Activated CD8-positive, alpha-beta T cell treated with anti-CD3 and anti-CD28 coated beads, Interleukin-2, amount 10 ng/mL, durations not matched to agents 7 days and 5 days (primary cell): ENCODE results near the gene PLCH1. TPM values are rescaled to one million over a fixed set of nuclear protein-coding genes. Genes with fewer than 3 reads are reported as not detected.

Source experiments
- ATAC-seq: fragments of 150-1000 bp; cut with Tn5 transposase; one replicate; pipeline ENCODE4 v1.10.0; 2021; ENCODE audit warnings: moderate library complexity
- CTCF ChIA-PET: fragments of 350-600 bp; sonication (Branson Sonifier 250); formaldehyde crosslinking; loops from one replicate; lab custom pipeline; 2021; ENCODE audit warnings: antibody characterized with exemption; lab: Charles Lee
- POLR2A ChIA-PET: fragments of 350-600 bp; sonication (Branson Sonifier 250); formaldehyde crosslinking; loops from one replicate; lab custom pipeline; 2021; ENCODE audit warnings: antibody characterized with exemption; lab: Charles Lee
- DNase-seq: peaks from one replicate; pipeline ENCODE4 v3.0.0-alpha.2; 2020
- H3K27ac Mint-ChIP-seq: one replicate; pipeline ENCODE4 v1.8.0; 2021; ENCODE audit warnings: mild to moderate bottlenecking, mixed read lengths
- H3K27me3 Mint-ChIP-seq: one replicate; pipeline ENCODE4 v1.8.0; 2021; ENCODE audit warnings: low read depth, mixed read lengths
- H3K36me3 Mint-ChIP-seq: one replicate; pipeline ENCODE4 v1.8.0; 2021; ENCODE audit warnings: low read depth, mixed read lengths
- H3K4me1 Mint-ChIP-seq: one replicate; pipeline ENCODE4 v1.8.0; 2021; ENCODE audit warnings: low read depth, mixed read lengths
- H3K4me3 Mint-ChIP-seq: one replicate; pipeline ENCODE4 v1.8.0; 2021; ENCODE audit warnings: mild to moderate bottlenecking, mixed read lengths
- H3K9me3 Mint-ChIP-seq: one replicate; pipeline ENCODE4 v1.8.0; 2022; ENCODE audit warnings: mixed read lengths; ENCODE audit not compliant: insufficient read depth
- total RNA-seq, 2 experiments: library from RNA; stranded (reverse); gene quantifications; one replicate each; pipeline ENCODE4 v1.2.3, GENCODE V29; 2021

The PLCH1 gene
- total RNA-seq, 2 experiments from 2014 or later, result 2.0 to 2.4 TPM

DNA sequence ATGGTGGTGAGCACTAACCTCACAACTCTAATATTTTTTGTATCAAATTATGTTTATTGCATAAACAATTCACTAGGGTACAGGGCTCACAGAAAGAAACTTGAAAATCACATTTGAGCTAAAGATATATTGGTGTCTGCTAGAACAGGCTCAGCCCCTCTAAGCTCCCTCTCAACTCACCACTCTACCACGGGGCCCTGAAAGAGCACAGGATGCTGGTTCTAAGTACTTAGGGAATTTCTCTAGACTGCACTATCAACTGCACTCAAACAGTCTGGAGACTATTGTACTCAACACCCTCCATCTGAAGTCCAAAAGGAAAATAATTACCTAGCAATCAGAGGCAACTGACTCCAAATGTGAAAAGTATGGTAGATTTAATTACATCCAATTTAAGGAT is 352.7 kb downstream of the PLCH1 start:
- H3K9me3 Mint-ChIP-seq, result peaks cover 5% of the 10 kb centered on the region
- peaks cover 6% of the 10 kb centered on the region for H3K27me3 Mint-ChIP-seq
- ChIA-PET POLR2A (no interaction called here), CTCF (no interaction called here)
- DNase-seq, result no peak
- H3K27ac Mint-ChIP-seq, result no peak overlapping the region
- no peaks in the 10 kb centered on the region for H3K36me3 Mint-ChIP-seq
- H3K4me1 Mint-ChIP-seq, result no peaks in the 10 kb centered on the region
- no peak for ATAC-seq
- H3K4me3 Mint-ChIP-seq, result no peak overlapping the region

DNA sequence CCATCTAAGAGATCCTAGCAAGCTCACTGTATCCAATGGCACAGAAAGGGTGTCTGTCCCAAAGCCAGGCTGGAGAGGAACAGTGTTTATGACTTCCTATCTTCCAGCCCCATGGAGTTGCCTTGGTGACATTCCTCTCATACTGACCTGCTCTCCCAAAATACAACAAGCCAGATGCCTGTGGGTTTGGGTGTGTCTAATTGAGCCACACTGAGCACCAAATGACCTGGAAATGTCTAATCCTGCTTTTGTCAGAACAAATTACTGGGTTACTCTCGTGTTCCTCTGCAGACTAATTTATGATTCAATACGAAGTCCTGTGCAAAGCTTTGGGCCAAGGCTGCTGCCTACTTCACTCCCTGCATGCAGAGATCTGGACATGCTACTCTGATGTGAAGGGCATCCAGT is 353.3 kb downstream of the PLCH1 start:
- Mint-ChIP-seq H3K4me1 (no peaks in the 10 kb centered on the region), H3K36me3 (no peaks in the 10 kb centered on the region), H3K27me3 (peaks cover 6% of the 10 kb centered on the region), H3K9me3 (peaks cover 4% of the 10 kb centered on the region), H3K4me3 (no peak overlapping the region), H3K27ac (no peak overlapping the region)
- ATAC-seq, result no peak
- ChIA-PET CTCF (no interaction called here), POLR2A (no interaction called here)
- DNase-seq, result no peak

DNA sequence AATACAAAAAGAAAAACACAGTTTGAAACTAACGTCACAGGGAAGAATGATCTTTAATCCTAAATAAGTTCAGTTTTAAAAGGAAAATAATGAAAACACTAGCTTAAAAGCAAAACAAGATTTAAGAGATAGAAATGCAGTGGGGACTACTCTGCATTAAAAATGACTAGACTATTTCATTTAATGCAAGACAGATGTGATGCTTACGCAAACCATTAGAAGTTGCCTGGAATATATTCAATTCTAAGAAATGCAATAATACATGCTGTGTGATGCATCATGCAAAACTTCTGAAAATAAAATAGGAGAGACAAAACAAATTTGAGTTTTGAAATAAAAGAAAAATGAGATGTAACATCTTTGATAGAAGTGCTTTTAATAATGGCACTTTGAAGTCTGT is 353.8 kb downstream of the PLCH1 start:
- Mint-ChIP-seq H3K27me3 (peaks cover 6% of the 10 kb centered on the region), H3K9me3 (no peaks in the 10 kb centered on the region)
- CTCF ChIA-PET, result no interaction called here

DNA sequence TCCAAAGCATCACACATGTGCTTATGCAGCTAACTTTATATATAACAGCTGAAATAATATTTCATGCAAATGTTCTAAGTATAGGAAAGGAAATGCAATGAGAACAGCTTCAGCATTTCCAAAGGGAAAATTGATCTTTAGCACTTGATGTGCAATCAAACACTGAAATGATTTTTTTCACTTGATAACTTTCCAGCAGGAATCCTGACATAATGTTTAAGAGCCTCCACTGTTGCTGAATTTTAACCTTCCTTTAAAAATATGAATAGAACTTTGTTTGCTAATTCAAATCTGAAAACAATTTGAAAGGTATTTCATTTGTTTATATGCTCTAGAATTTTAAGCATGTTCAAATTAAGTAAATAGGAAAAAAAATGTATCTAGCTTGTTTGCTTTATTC is 354.5 kb downstream of the PLCH1 start:
- Mint-ChIP-seq H3K9me3 (no peaks in the 10 kb centered on the region), H3K27me3 (peaks cover 6% of the 10 kb centered on the region), H3K27ac (no peak overlapping the region), H3K4me3 (no peak overlapping the region), H3K36me3 (no peaks in the 10 kb centered on the region), H3K4me1 (no peaks in the 10 kb centered on the region)
- POLR2A ChIA-PET, result no interaction called here
- CTCF ChIA-PET, result interaction anchor here (0.8 kb wide), 1 partner anchor 416 kb away, joined by 3 read pairs; the partner anchor contains the start of gene C3orf33
- DNase-seq (no peak), ATAC-seq (no peak)

More for the DNA sequence above, 353.8 kb downstream of the PLCH1 start:
- H3K36me3 Mint-ChIP-seq, result no peaks in the 10 kb centered on the region
- H3K4me1 Mint-ChIP-seq, result no peaks in the 10 kb centered on the region
- DNase-seq, result no peak
- ATAC-seq, result no peak
- POLR2A ChIA-PET, result no interaction called here
- no peak overlapping the region for H3K4me3 Mint-ChIP-seq
- no peak overlapping the region for H3K27ac Mint-ChIP-seq

DNA sequence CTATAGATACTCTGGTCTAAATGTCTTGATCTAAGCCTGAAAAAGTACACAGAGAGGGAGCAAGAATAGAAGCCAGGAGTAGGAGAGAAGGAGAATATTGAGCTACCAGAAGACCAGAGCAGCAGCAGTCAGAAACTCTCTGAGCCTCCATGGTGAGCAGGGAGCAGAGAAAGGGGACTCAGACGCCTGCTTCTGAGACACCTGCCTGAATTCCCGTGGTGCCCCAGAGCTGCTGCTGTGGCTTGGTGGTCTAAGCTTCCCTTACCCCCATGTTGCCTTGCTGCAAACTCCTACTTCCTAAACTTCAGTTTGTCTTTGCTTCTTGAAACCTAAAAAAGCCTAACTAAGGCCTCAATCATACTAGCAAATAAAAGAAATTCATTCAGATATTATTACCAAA is 356.5 kb downstream of the PLCH1 start:
- Mint-ChIP-seq H3K9me3 (no peaks in the 10 kb centered on the region), H3K36me3 (no peaks in the 10 kb centered on the region), H3K27ac (no peak overlapping the region), H3K4me1 (no peaks in the 10 kb centered on the region), H3K27me3 (peaks cover under 1% of the 10 kb centered on the region), H3K4me3 (no peak overlapping the region)
- DNase-seq (no peak), ATAC-seq (no peak)
- ChIA-PET POLR2A (no interaction called here), CTCF (no interaction called here)

DNA sequence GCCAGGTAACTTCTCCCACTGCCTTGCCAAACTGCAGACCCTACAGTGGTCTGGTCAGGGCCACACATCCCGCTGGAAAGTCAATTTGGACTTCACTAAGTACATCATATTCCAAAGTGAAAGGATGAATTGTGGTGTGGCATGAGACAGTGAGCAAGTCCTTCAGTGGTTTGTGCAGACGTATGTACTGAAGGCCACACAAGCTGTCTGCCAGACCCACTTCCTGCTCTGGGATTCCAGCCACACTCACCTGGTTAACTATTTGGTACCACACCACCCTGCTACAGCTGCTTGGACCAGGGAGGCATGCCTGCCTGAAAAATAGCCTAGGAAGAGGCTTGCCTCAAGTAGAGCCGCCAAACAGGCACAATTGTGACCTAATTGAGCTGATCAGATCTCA is 357.3 kb downstream of the PLCH1 start:
- no peak for DNase-seq
- Mint-ChIP-seq H3K4me1 (no peaks in the 10 kb centered on the region), H3K9me3 (no peaks in the 10 kb centered on the region), H3K27me3 (no peaks in the 10 kb centered on the region), H3K36me3 (no peaks in the 10 kb centered on the region), H3K4me3 (no peak overlapping the region), H3K27ac (no peak overlapping the region)
- no peak for ATAC-seq
- ChIA-PET CTCF (no interaction called here), POLR2A (no interaction called here)

DNA sequence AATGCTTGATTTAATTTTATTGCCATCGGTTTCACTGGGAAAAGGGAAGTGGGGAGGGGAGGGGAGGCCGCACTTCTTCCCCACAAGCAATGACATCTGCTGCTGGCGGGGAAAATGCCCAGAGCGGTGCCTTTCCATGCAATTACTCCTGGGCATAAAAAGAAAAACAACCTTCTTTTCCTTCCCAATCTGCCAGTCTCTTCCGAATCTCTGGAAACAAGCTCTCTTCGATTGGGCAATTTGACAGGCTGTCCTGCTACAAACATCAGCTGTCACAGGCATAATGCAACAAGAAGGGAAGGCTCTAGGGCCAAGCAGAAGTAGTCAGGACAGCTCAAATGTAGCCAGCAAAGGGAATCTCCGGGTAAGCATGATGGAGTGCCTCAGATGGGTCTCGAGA is 358.0 kb downstream of the PLCH1 start:
- Mint-ChIP-seq H3K27ac (no peak overlapping the region), H3K27me3 (no peaks in the 10 kb centered on the region), H3K4me1 (no peaks in the 10 kb centered on the region), H3K9me3 (no peaks in the 10 kb centered on the region), H3K4me3 (no peak overlapping the region), H3K36me3 (no peaks in the 10 kb centered on the region)
- ChIA-PET POLR2A (no interaction called here), CTCF (no interaction called here)
- no peak for DNase-seq
- ATAC-seq, result no peak

DNA sequence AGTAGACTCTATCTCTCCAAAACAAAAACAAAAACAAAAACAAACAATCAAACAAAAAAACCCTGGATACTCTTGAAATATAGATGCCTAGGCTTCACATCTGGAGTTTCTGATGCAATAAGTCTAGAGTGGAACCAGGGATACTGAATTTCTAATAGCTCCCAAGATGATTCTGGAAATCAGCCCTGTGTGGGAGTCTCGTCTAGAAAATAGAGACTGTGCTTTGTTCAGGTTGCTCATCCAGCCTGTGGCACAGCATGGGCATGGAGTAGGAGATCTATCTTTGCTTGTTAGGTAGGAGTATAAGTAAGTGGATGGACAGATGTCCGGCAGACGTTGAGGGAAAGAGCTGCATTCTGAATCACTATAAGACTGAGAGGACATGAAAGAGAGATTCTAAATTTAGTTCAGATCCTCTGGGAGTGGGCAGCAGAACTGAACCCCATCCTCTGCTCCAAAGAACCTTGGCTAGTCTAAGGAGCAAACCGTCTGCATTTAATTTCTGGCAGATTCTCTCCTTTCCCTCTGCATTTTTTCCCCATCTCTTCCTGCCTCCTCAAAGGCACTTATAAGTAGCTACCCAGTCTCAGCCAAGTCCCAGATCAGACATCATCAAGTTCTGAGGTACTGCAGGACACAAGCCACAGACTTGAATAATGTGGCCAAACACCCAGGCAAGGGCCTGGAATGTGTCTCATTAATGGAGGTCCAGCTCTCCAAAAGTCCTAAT is 358.8 kb downstream of the PLCH1 start:
- DNase-seq, result no peak
- CTCF ChIA-PET, result no interaction called here
- H3K4me3 Mint-ChIP-seq, result no peak overlapping the region
- H3K9me3 Mint-ChIP-seq, result no peaks in the 10 kb centered on the region
- no peak for ATAC-seq
- POLR2A ChIA-PET, result interaction anchor here (0.5 kb wide), 1 partner anchor 553 kb away, joined by 3 read pairs; no protein-coding TSS in a partner anchor
- no peaks in the 10 kb centered on the region for H3K4me1 Mint-ChIP-seq
- no peak overlapping the region for H3K27ac Mint-ChIP-seq
- no peaks in the 10 kb centered on the region for H3K36me3 Mint-ChIP-seq
- H3K27me3 Mint-ChIP-seq, result no peaks in the 10 kb centered on the region

DNA sequence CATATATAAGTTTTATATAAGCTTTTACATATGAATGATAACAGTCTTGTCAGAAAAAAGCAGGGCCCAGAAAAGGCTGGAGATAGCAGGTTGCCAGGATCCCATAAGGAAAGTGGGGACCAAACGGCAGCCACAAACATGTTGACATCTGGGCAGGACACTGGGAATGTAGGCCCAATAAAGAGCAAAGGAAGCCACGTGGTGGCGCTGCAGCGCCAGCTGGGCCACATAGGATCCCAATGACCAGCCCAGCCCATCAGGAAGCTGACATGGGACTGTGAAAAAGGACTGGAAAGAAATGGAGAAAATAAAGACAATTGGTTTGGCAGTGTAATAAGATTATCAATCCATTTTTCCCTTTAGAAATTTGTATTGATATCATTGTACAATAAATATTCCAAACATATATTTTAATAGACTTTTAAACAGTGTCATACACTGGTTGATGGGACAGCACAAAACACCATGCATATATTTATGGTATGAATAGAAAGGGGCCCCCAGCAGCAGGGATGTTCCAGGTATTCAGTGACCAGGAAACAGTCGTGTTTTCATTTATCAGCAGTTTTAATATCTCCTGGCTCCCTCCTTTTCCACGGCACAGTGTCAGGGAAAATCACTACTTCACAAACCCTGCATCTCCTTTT is 362.4 kb downstream of the PLCH1 start:
- no peaks in the 10 kb centered on the region for H3K36me3 Mint-ChIP-seq
- POLR2A ChIA-PET, result interaction anchor here (0.6 kb wide), 1 partner anchor 123 kb away, joined by 3 read pairs; no protein-coding TSS in a partner anchor
- DNase-seq (peak; percentile 23), ATAC-seq (no peak)
- no peak overlapping the region for H3K27ac Mint-ChIP-seq
- no peaks in the 10 kb centered on the region for H3K27me3 Mint-ChIP-seq
- no peak overlapping the region for H3K4me3 Mint-ChIP-seq
- H3K9me3 Mint-ChIP-seq, result no peaks in the 10 kb centered on the region
- no peaks in the 10 kb centered on the region for H3K4me1 Mint-ChIP-seq
- CTCF ChIA-PET, result interaction anchor here (1.0 to 2.6 kb wide), 2 partner anchors 318 to 319 kb away, joined by 4 to 8 read pairs; no protein-coding TSS in a partner anchor

DNA sequence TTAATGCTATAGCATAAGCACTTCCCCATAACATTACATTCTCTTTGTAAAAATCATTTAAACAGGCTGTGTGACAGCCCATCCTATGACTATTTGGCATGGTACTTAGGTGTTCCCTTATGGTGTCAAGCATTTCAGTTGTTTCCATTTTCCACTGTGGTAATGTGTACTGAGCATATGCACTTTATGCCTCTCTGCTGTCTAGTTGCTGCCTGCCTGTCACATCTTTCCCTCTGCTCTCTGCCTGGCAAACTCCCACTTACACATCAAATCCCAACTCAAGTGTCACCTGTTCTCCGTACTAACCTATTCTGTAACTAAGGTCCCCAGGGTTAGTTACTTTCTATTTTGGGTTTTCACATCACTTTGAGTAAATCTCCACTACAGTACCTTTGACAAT is 367.0 kb downstream of the PLCH1 start:
- no peaks in the 10 kb centered on the region for H3K27me3 Mint-ChIP-seq
- no peak for ATAC-seq
- no peak for DNase-seq
- no peaks in the 10 kb centered on the region for H3K4me1 Mint-ChIP-seq
- ChIA-PET CTCF (interaction anchor here (1.6 kb wide), 1 partner anchor 324 kb away, joined by 6 read pairs; no protein-coding TSS in a partner anchor), POLR2A (no interaction called here)
- no peaks in the 10 kb centered on the region for H3K36me3 Mint-ChIP-seq
- no peak overlapping the region for H3K27ac Mint-ChIP-seq
- H3K4me3 Mint-ChIP-seq, result no peak overlapping the region
- no peaks in the 10 kb centered on the region for H3K9me3 Mint-ChIP-seq

DNA sequence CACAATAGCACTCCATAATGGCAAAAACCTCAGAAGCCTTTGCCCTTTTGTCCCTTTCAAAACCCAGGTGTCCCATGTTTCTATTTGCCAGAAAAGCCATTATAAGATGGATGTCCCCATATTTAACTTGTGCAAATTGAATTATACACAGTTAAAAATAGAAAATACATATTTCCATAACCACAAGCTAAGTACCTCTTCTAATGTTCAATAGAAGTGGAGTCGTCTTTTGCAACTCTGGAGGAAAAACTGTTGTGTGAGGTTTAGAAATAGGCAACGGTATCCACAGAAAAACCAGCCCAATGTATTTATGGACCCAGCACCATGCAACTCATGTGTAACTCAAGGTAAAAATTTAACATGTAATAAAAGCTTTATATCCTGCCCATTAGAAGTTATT is 367.8 kb downstream of the PLCH1 start:
- H3K4me1 Mint-ChIP-seq, result no peaks in the 10 kb centered on the region
- CTCF ChIA-PET, result interaction anchor here (1.6 kb wide), 1 partner anchor 325 kb away, joined by 6 read pairs; no protein-coding TSS in a partner anchor
- no peaks in the 10 kb centered on the region for H3K36me3 Mint-ChIP-seq
- H3K27me3 Mint-ChIP-seq, result peaks cover under 1% of the 10 kb centered on the region
- ATAC-seq (no peak), DNase-seq (no peak)
- H3K9me3 Mint-ChIP-seq, result no peaks in the 10 kb centered on the region
- H3K4me3 Mint-ChIP-seq, result no peak overlapping the region
- H3K27ac Mint-ChIP-seq, result no peak overlapping the region
- POLR2A ChIA-PET, result interaction anchor here (0.7 kb wide), 1 partner anchor 26 kb away, joined by 3 read pairs; no protein-coding TSS in a partner anchor

DNA sequence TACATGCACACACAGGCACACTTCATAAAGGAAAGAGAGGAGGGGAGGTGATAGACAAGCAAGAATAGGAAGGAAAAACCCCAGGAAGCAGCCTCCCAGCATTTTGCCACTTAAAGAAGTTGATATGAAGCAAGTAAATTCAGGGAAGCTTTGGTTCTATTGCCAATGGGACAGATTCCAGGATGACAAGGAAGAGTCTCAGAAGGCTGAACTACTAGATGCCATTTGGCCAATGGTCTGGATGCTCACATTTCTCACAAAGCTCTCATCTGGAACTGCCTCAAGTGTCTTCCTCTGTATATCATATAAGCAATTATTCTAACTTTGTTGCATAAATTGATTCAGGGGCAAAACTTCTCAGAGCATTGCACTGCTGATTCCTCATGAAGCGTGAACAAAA is 372.6 kb downstream of the PLCH1 start:
- CTCF ChIA-PET, result no interaction called here
- Mint-ChIP-seq H3K9me3 (no peaks in the 10 kb centered on the region), H3K4me3 (no peak overlapping the region), H3K36me3 (no peaks in the 10 kb centered on the region), H3K4me1 (no peaks in the 10 kb centered on the region), H3K27me3 (peaks cover 2% of the 10 kb centered on the region), H3K27ac (no peak overlapping the region)
- DNase-seq, result no peak
- POLR2A ChIA-PET, result no interaction called here
- no peak for ATAC-seq
